Naive B cell (primary cell): ENCODE results near the gene BAG5. TPM values are rescaled to one million over a fixed set of nuclear protein-coding genes. Genes with fewer than 3 reads are reported as not detected.
"Not testable (repeated sequence)": the region's sequence is repeated elsewhere in the genome, so short reads cannot be mapped to it uniquely, and the experiment has no call there.

Source experiments
- ATAC-seq, 2 donors: fragments of 150-1000 bp; cut with Tn5 transposase; 2 replicates each; pipeline ENCODE4 v1.10.0; 2021; ENCODE audit warnings: low read depth in 2 of 2, mild to moderate bottlenecking in 2 of 2, moderate library complexity in 2 of 2
- DNase-seq: peaks from one replicate; pipeline ENCODE4 v3.0.0; 2022
- H3K27ac Mint-ChIP-seq, 6 donors: one replicate each; pipeline ENCODE4 v1.8.0; 2020 to 2022; ENCODE audit warnings: mild to moderate bottlenecking in 6 of 6, mixed read lengths in 6 of 6, moderate library complexity in 5 of 6, inconsistent platforms in 2 of 6
- H3K27me3 Mint-ChIP-seq, 3 donors: one replicate each; pipeline ENCODE4 v1.8.0; 2021 to 2022; ENCODE audit warnings: mixed read lengths in 3 of 3, mild to moderate bottlenecking in 1 of 3
- H3K36me3 Mint-ChIP-seq, 2 donors: one replicate each; pipeline ENCODE4 v1.8.0; 2020 to 2022; ENCODE audit warnings: mixed read lengths in 2 of 2, inconsistent platforms in 1 of 2, mild to moderate bottlenecking in 1 of 2
- H3K4me1 Mint-ChIP-seq, 3 donors: one replicate each; pipeline ENCODE4 v1.8.0; 2020 to 2022; ENCODE audit warnings: mixed read lengths in 3 of 3, inconsistent platforms in 1 of 3, mild to moderate bottlenecking in 1 of 3, moderate library complexity in 1 of 3
- H3K4me3 Mint-ChIP-seq, 8 donors: one replicate each; pipeline ENCODE4 v1.8.0; 2020 to 2022; ENCODE audit warnings: mild to moderate bottlenecking in 8 of 8, mixed read lengths in 8 of 8, moderate library complexity in 8 of 8, inconsistent platforms in 2 of 8
- H3K9me3 Mint-ChIP-seq, 7 donors: one replicate each; pipeline ENCODE4 v1.8.0; 2020 to 2022; ENCODE audit warnings: mixed read lengths in 7 of 7, mild to moderate bottlenecking in 5 of 7, inconsistent platforms in 2 of 7, moderate library complexity in 1 of 7
- polyA plus RNA-seq, 6 donors: library from polyadenylated mRNA; unstranded; fragments of 300-500 nt; fragmentation: Illumina TruSeq; gene quantifications; one replicate each; pipeline ENCODE4 v1.2.3, GENCODE V29; 2021; ENCODE audit warnings: low read depth in 6 of 6

BAG5 gene
- polyA plus RNA-seq, 6 donors from 2014 or later, result 11.0 to 55.5 (median 41.9) TPM

DNA sequence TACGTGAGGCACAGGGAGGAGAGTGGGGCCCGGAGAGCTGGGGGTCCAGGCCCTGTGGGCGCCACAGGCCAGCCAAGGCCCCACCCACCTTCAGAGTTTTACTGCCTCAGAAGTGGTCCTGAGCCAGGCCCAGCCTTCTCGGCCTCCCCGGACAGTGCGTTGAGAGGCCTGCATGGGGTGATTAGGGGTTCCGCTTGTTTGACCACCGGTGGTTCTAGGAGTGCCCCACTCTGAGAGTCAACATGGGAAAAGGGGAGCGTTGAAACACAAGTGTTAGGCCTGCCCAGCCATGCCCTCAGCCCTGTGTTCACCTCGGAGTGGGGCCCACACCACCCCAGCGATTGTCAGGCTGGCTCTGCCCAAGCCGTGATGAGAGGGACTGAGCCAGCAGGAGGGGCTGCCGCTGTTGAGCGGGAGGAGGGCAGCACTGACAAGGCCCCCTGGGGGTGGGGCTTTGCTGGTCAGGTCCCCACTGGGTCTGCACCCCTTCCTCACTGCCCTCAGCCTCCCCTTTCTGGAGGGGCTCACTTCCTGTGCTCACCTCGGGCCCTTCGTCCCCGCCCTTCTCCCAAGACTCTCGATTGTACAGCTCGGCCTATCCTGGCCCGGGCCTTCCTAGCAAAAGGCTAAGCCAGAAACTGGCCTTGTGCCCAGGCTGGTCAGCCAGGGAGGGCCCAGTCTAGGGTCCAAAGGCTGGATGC, 44.6 kb downstream of the BAG5 start:
- H3K4me3 Mint-ChIP-seq, result peak overlapping the region in 1 of 8 donors; percentile 75
- H3K36me3 Mint-ChIP-seq, result no peaks in the 10 kb centered on the region
- H3K9me3 Mint-ChIP-seq, result no peaks in the 10 kb centered on the region
- ATAC-seq (no peak), DNase-seq (no peak)
- no peak overlapping the region for H3K27ac Mint-ChIP-seq
- peaks cover 0 to 13% (median 8%) of the 10 kb centered on the region in 3 donors for H3K27me3 Mint-ChIP-seq
- H3K4me1 Mint-ChIP-seq, result peaks cover 7 to 11% (median 7%) of the 10 kb centered on the region in 3 donors

DNA sequence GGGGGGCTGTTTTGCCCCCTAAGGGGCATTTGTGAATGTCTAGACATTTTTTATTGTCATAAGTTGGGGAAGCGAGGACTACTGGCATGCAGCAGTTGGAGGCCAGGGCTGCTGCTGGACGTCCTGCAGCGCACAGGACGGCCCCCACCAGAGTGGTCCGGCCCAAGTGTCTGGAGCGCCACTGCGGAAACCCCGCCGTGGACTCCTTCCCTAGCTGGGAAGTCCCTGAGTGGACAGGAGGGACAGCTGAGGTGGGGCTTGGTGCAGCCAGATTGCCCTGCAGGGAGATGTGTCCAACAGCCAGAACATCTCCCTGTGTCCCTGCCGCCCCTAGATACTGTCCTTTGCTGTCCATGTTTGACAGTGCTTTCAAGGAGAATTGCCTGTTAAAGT, 45.3 kb downstream of the BAG5 start:
- DNase-seq (no peak), ATAC-seq (no peak)
- Mint-ChIP-seq H3K27ac (peak overlapping the region in 1 of 6 donors; percentile 47), H3K4me3 (peak overlapping the region in 1 of 8 donors; percentile 63), H3K4me1 (peaks cover 7 to 11% (median 7%) of the 10 kb centered on the region in 3 donors), H3K9me3 (no peaks in the 10 kb centered on the region), H3K27me3 (peaks cover 0 to 13% (median 8%) of the 10 kb centered on the region in 3 donors), H3K36me3 (no peaks in the 10 kb centered on the region)

DNA sequence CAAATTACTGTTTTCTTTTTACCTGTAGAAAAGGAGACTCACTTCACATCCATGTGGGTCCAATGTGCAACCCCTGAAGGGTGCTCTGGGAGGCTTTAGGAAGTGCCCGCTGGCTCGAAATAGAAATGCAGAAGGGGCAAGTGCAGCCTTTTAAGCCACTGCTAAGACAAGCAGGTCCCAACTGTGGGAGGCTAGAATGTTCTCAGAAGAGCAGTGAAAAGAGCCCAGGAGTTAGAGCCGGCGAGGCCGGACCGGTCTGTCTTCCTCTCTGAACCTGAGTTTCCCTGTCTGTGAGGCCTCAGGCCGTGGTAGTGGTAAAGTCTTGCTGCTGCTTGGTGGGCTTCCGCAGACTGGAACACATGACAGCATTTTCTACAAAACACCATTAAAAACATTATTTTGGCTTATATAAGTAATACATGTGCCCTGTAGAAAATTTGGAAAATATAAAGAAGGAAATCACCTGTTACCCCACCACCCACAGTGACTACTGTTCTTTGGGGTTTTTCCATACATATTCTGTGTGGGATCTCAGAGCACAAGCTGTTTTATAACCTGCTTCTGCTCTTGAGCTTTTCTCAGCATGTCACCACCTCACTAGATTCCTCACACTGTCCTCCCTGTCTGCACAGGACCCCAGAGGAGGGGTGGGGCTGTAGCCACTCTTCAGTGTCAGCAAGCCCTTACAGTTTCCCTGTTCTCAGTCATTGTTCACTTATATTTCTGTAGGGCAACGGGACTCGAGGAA, 45.9 kb downstream of the BAG5 start:
- Mint-ChIP-seq H3K27ac (peak overlapping the region in 1 of 6 donors; percentile 47), H3K4me3 (peak overlapping the region in 1 of 8 donors; percentile 63), H3K9me3 (no peaks in the 10 kb centered on the region), H3K36me3 (no peaks in the 10 kb centered on the region), H3K27me3 (peaks cover 0 to 13% (median 8%) of the 10 kb centered on the region in 3 donors), H3K4me1 (peaks cover 7 to 11% (median 7%) of the 10 kb centered on the region in 3 donors)
- DNase-seq (no peak), ATAC-seq (no peak)

DNA sequence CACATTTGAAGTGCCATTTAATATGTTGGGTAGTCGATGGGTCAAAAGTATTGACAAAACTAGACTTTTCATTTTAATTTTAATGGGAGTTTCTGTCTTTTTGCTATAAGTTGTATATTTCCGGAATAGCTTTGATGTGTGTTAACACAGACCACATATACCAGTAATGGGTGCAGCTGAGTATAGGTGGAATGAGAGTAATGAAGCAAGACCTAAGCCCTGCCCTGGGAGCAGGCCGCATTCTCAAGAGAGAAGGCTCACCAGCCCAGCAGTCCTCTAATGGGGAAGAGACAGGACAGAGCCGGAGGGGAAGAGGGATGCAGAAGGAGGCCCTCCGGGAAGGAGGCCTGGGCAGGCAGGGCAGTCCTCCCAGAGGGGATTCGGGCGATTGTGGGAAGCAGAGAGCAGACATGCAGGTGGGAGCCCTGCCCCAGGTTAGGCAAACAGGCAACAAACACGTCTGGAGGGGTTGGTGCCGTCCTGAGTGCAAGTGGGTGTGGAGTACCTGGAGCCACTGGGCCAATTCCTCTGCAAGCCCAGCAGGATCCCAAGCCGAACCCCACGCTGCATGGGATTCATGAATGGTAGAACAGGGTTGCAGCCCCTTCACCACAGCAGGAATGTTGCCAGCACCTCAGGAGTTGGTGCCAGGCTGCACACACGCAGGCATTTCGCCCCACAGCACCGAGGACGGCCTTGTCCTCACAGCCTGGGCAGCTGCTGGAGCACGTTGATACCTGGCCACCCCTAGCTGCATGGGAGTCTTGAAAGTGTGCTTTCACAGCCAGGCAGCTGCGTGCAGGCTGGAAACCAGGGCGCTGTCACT, 47.6 kb downstream of the BAG5 start:
- peaks cover 0 to 12% (median 8%) of the 10 kb centered on the region in 3 donors for H3K27me3 Mint-ChIP-seq
- no peaks in the 10 kb centered on the region for H3K36me3 Mint-ChIP-seq
- no peak for DNase-seq
- H3K9me3 Mint-ChIP-seq, result no peaks in the 10 kb centered on the region
- no peak overlapping the region for H3K4me3 Mint-ChIP-seq
- ATAC-seq, result no peak
- H3K27ac Mint-ChIP-seq, result peak overlapping the region in 3 of 6 donors; percentile 15 to 80 (median 40)
- H3K4me1 Mint-ChIP-seq, result peaks cover 4 to 11% (median 7%) of the 10 kb centered on the region in 3 donors

DNA sequence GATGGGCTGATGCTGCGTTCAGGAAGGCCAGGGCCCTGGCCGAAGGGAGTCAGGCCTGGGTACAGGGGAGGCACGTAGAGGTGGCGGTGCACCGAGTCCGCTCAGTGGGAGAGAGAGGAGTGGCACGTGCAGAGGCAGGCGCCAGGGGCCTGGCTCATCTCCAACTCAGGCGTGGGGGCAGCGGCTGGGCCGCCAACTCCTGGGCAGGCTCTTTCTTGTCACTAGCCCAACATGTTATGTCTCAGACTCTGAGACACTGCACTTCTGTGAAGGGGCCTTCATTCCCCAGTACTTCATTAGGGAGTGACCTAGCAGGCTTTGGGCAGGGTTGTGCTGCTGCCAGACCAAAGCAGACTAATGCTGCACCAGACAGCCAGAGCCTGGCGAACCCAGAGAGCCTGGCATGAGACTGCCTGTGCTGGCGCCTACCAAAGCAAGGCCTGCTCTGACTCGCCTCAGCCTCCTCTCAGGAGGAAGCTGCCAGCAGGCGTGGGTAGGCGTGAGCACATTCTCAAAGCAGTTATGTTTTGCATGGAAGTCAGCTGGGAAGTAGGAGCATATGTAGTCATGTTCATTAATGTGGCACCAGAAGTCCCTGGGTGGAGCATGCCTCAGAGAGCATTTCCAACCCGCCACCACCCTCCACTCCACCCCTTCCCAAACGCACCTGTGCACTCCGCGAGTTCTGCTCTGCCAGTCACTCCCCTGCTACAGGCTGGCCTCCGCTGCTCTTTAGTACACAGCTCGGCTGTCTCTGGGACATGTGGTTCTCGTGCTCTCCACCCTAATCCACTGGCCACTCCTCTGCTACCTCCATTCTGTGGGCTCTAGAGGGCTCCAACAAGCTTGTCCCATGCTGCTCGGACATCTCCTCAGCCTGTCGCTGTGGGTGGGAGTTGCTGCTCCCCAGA, 49.5 kb downstream of the BAG5 start:
- peak overlapping the region in 1 of 6 donors; percentile 49 for H3K27ac Mint-ChIP-seq
- no peak for DNase-seq
- H3K4me3 Mint-ChIP-seq, result no peak overlapping the region
- peaks cover 0 to 4% (median 3%) of the 10 kb centered on the region in 3 donors for H3K4me1 Mint-ChIP-seq
- H3K27me3 Mint-ChIP-seq, result no peaks in the 10 kb centered on the region
- H3K9me3 Mint-ChIP-seq, result no peaks in the 10 kb centered on the region
- ATAC-seq, result no peak
- peaks cover 0 to 4% of the 10 kb centered on the region in 2 donors for H3K36me3 Mint-ChIP-seq

DNA sequence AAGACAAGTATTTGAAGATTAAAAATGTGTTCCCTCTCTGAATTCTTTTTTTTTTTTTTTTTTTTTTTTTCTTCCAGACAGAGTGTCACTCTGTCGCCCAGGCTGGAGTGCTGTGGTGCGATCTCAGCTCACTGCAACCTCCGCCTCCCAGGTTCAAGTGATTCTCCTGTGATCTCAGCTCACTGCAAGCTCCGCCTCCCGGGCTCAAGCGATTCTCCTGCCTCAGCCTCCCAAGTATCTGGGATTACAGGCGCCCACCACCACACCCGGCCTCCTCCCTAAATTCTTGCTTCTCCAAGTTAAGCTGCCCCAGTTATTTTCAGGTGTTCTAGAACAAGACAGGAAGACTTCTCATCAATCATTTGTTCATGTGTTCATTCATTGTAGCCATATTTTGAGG, 50.3 kb downstream of the BAG5 start:
- H3K27ac Mint-ChIP-seq, result peak overlapping the region in 1 of 6 donors; percentile 20
- ATAC-seq, DNase-seq, H3K4me1 Mint-ChIP-seq, H3K4me3 Mint-ChIP-seq, H3K36me3 Mint-ChIP-seq, H3K9me3 Mint-ChIP-seq, H3K27me3 Mint-ChIP-seq: not testable (repeated sequence)

DNA sequence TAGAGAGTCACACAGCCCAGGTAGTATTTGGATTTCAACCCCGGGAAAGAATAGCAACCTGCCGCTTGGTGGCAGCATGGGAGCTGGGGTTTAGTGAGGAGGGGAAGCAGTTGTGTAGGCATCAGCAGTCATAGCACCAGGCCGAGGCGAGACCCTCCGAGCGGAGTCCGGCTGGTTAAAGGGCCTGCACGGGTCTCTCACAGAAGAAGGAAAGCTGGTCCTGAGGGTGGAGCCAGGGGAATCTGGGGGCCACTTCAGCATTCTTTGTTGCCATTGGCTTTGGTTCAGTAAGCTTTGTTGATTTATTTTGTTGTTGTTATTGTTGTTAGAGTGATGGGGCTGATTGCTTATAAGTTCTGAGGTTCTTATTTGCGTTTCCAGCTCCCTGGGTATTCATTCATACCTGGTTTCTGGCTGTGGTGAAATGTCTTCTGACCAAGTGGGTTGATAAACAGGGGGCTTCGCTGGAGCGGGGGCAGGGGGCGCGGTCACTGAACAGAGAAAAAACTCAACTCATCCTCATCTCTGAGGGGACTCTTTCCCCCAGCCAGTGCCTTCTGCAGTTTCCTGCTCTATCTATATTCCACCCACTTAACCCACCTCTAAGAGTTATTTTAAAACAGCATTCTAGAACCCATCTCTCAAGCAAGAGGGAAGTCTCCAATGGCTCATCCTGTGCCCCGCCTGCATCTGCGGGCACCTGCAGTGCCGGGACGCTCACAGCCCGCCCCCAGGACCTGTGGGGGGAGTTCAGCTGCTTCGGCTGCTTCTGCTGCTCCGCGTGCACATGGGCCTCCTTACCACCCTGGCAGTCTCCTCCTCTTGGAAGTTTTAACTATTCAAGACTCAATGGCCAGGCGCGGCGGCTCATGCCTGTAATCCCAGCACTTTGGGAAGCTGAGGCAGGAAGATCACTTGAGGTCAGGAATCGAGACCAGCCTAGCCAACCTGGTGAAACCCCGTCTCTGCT, 51.4 kb downstream of the BAG5 start:
- Mint-ChIP-seq H3K36me3 (peaks cover 0 to 4% of the 10 kb centered on the region in 2 donors), H3K27me3 (no peaks in the 10 kb centered on the region), H3K27ac (peak overlapping the region in 4 of 6 donors; percentile 18 to 77 (median 58)), H3K4me1 (peaks cover 3 to 4% (median 3%) of the 10 kb centered on the region in 3 donors), H3K4me3 (no peak overlapping the region), H3K9me3 (no peaks in the 10 kb centered on the region)
- DNase-seq (no peak), ATAC-seq (no peak)

DNA sequence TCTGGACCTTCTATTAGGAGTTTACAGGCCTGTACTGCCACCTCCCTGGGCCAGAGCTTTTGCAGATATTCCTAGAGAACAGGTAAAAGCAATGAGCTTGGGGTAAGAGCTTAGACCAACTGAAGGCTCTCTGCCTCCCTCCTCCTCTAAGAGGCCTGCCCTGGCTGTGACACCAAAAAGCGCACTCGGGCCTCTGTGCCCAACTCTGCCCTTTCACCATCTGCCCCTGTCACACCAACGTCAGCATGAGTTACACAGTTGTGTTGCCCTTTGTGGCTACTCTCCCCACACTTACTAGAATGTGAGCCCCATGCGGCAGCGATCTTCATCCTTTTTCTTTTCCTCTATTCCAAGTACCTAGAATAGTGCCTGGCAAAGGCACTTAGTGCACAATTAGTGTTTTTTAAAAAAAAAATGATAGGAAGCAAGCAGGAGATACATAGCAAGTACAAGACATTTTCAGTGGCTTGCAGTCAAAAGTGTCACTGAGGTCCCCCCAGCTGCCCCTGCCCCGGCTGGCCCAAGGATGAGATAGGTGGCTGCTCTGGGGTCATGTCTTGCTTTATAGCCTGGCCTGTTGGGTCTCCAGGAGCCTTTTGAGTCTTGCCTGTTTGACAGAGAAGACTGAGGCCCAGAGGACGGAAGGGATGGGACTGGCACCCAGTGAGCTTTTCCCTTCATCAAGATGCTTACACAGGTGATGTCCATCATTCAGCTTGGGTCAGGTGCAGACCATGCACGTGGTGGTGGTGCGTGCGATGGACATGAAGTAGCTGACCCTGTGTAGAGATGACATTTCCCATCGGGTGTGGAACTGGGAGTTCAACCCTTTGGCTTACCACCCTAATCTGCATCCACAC, 52.4 kb downstream of the BAG5 start:
- H3K4me1 Mint-ChIP-seq, result peaks cover 3 to 8% (median 7%) of the 10 kb centered on the region in 3 donors
- H3K4me3 Mint-ChIP-seq, result peak overlapping the region in 1 of 8 donors; percentile 25
- ATAC-seq (no peak), DNase-seq (no peak)
- no peaks in the 10 kb centered on the region for H3K9me3 Mint-ChIP-seq
- peak overlapping the region in 2 of 6 donors; percentile 43 to 86 for H3K27ac Mint-ChIP-seq
- no peaks in the 10 kb centered on the region for H3K27me3 Mint-ChIP-seq
- peaks cover 4 to 6% of the 10 kb centered on the region in 2 donors for H3K36me3 Mint-ChIP-seq

DNA sequence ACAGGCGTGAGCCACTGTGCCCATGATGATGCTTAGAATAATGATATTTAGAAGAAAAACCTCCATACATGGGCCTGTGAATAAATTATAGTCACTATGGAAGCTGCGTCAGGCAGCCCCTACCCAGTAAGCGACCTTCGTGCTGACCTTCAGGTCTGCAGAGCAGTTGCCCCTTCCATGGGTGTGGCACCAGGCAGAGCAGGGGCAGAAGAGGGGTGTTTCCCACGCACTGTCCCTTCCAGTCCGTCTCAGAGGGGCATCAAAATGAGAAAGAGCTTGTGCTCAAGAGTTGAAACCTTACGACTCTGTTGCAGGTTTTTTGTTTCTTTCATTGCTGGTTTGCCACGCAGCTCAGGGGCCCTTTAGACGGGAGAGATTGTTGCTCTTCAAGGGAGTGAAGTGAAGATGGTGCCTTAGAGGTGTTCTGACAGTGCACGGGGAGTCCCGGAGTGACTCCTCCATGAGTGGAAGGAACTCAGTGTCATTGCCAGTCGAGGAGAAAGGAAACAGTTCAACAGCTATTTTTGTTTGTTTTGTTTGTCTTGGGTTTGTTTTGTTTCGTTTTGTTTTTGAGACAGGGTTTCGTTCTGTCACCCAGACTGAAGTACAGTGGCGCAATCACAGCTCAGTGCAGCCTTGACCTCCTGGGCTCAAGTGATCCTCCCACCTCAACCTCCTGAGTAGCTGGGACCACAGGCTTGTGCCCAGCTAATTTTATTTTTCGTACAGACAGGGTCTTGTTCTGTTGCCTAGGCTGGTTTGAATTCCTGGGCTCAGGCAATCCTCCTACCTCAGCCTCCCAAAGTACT, 53.7 kb downstream of the BAG5 start:
- H3K4me3 Mint-ChIP-seq, result peak overlapping the region in 2 of 8 donors; percentile 11 to 15
- H3K27me3 Mint-ChIP-seq, result no peaks in the 10 kb centered on the region
- no peak for DNase-seq
- H3K27ac Mint-ChIP-seq, result peak overlapping the region in 3 of 6 donors; percentile 60 to 69 (median 64)
- H3K36me3 Mint-ChIP-seq, result peaks cover 4 to 10% of the 10 kb centered on the region in 2 donors
- peaks cover 3 to 8% (median 8%) of the 10 kb centered on the region in 3 donors for H3K4me1 Mint-ChIP-seq
- H3K9me3 Mint-ChIP-seq, result no peaks in the 10 kb centered on the region
- ATAC-seq, result no peak

DNA sequence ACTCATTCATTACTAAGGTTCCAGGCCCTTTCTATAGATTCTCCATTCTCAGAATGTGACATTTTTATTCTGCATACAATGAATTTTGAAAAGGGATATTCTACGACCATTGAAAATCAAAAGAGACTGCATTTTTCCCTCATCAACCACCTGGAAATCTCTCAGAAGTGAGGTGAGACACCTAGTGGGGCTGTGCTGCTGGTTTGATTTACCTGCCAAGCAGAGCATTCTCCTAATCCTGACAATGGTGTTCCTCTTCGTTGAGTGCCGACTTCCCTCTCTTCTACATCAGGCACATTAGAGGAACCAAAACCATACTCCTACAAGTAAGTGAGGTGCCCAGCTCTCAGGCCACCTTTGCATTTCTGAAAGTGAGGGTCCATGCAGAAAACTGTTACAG, 54.7 kb downstream of the BAG5 start:
- DNase-seq, result no peak
- no peak for ATAC-seq
- Mint-ChIP-seq H3K4me3 (no peak overlapping the region), H3K36me3 (peaks cover 12% of the 10 kb centered on the region in 2 donors), H3K9me3 (no peaks in the 10 kb centered on the region), H3K4me1 (peaks cover 3 to 8% (median 8%) of the 10 kb centered on the region in 3 donors), H3K27me3 (no peaks in the 10 kb centered on the region), H3K27ac (peak overlapping the region in 2 of 6 donors; percentile 9 to 30)
